Activated T-helper 17 cell treated with anti-CD3 and anti-CD28 coated beads, Interleukin-2, amount 50 U/mL, for 72 hours (primary cell): ENCODE data around the gene NMNAT3. TPM values are rescaled to one million over a fixed set of nuclear protein-coding genes. Genes with fewer than 3 reads are reported as not detected.
"Not testable (repeated sequence)": the region's sequence is repeated elsewhere in the genome, so short reads cannot be mapped to it uniquely, and the experiment has no call there.

Experiments used
- ATAC-seq: fragments of 150-1000 bp; cut with Tn5 transposase; replicated peaks from 2 replicates; pipeline ENCODE4 v1.10.0; 2021; ENCODE audit warnings: mild to moderate bottlenecking, moderate library complexity
- H3K27ac Mint-ChIP-seq: one replicate; pipeline ENCODE4 v1.8.0; 2022; ENCODE audit warnings: mixed read lengths
- H3K27me3 Mint-ChIP-seq: one replicate; pipeline ENCODE4 v1.8.0; 2022; ENCODE audit warnings: mixed read lengths
- H3K36me3 Mint-ChIP-seq: one replicate; pipeline ENCODE4 v1.8.0; 2022; ENCODE audit warnings: low read depth, mild to moderate bottlenecking, mixed read lengths
- H3K4me1 Mint-ChIP-seq: one replicate; pipeline ENCODE4 v1.8.0; 2022; ENCODE audit warnings: mixed read lengths
- H3K4me3 Mint-ChIP-seq: one replicate; pipeline ENCODE4 v1.8.0; 2022; ENCODE audit warnings: mild to moderate bottlenecking, mixed read lengths
- H3K9me3 Mint-ChIP-seq: one replicate; pipeline ENCODE4 v1.8.0; 2022; ENCODE audit warnings: mixed read lengths
- total RNA-seq, 2 donors: library from RNA; stranded (reverse); gene quantifications; one replicate each; pipeline ENCODE4 v1.2.3, GENCODE V29; 2022

NMNAT3 gene
- total RNA-seq, 2 donors from 2014 or later, result 0.76 to 2.9 TPM

- Mint-ChIP-seq H3K9me3 (no peaks in the 10 kb centered on the region), H3K27ac (no peak overlapping the region), H3K4me1 (no peaks in the 10 kb centered on the region), H3K27me3 (no peaks in the 10 kb centered on the region), H3K36me3 (no peaks in the 10 kb centered on the region), H3K4me3 (no peak overlapping the region)
- ATAC-seq, result no peak
Observed at GRCh38 chr3:139601191-139601961, 76.4 kb downstream of the NMNAT3 start.

DNA sequence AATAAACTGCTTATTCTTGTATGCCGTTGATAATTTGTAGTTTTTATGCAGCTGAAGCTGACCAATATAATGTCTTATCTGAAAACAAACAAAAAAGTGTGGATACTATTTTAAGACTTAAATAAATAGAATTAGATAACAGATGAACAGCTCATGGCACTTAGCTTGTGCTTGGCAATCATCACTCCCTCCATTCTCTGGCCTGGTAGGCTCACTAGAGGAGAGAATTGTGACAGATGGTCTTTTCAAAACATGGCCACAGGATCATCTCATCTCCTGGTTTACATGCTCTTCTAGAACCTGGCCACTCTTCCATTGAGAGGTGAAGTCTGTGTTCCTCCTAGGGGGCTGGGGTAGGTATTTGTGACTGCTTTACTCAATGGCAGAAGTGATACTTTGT is 79.8 kb downstream of the NMNAT3 start:
- Mint-ChIP-seq H3K27me3 (no peaks in the 10 kb centered on the region), H3K9me3 (no peaks in the 10 kb centered on the region), H3K4me3 (no peak overlapping the region), H3K4me1 (no peaks in the 10 kb centered on the region), H3K36me3 (no peaks in the 10 kb centered on the region), H3K27ac (no peak overlapping the region)
- ATAC-seq, result no peak

DNA sequence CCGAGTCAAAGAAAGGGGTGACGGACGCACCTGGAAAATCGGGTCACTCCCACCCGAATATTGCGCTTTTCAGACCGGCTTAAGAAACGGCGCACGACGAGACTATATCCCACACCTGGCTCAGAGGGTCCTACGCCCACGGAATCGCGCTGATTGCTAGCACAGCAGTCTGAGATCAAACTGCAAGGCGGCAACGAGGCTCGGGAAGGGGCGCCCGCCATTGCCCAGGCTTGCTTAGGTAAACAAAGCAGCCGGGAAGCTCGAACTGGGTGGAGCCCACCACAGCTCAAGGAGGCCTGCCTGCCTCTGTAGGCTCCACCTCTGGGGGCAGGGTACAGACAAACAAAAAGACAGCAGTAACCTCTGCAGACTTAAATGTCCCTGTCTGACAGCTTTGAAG is 86.6 kb downstream of the NMNAT3 start:
- H3K9me3 Mint-ChIP-seq, H3K36me3 Mint-ChIP-seq, H3K27ac Mint-ChIP-seq, ATAC-seq, H3K4me1 Mint-ChIP-seq, H3K27me3 Mint-ChIP-seq, H3K4me3 Mint-ChIP-seq: not testable (repeated sequence)

GRCh38 chr3:139588450-139588849 is 89.3 kb downstream of the NMNAT3 start:
- no peaks in the 10 kb centered on the region for H3K4me1 Mint-ChIP-seq
- no peaks in the 10 kb centered on the region for H3K36me3 Mint-ChIP-seq
- H3K27ac Mint-ChIP-seq, result no peak overlapping the region
- ATAC-seq, result no peak
- H3K27me3 Mint-ChIP-seq, result no peaks in the 10 kb centered on the region
- H3K4me3 Mint-ChIP-seq, result no peak overlapping the region
- no peaks in the 10 kb centered on the region for H3K9me3 Mint-ChIP-seq

- Mint-ChIP-seq H3K4me3 (no peak overlapping the region), H3K27me3 (no peaks in the 10 kb centered on the region), H3K4me1 (no peaks in the 10 kb centered on the region), H3K36me3 (no peaks in the 10 kb centered on the region), H3K9me3 (no peaks in the 10 kb centered on the region), H3K27ac (no peak overlapping the region)
- ATAC-seq, result no peak
Observed at GRCh38 chr3:139587797-139588196, 90.0 kb downstream of the NMNAT3 start.

- no peak overlapping the region for H3K4me3 Mint-ChIP-seq
- no peaks in the 10 kb centered on the region for H3K9me3 Mint-ChIP-seq
- H3K27ac Mint-ChIP-seq, result no peak overlapping the region
- H3K27me3 Mint-ChIP-seq, result no peaks in the 10 kb centered on the region
- H3K4me1 Mint-ChIP-seq, result no peaks in the 10 kb centered on the region
- no peaks in the 10 kb centered on the region for H3K36me3 Mint-ChIP-seq
- ATAC-seq, result no peak
Observed at GRCh38 chr3:139586420-139587017, 91.3 kb downstream of the NMNAT3 start.

DNA sequence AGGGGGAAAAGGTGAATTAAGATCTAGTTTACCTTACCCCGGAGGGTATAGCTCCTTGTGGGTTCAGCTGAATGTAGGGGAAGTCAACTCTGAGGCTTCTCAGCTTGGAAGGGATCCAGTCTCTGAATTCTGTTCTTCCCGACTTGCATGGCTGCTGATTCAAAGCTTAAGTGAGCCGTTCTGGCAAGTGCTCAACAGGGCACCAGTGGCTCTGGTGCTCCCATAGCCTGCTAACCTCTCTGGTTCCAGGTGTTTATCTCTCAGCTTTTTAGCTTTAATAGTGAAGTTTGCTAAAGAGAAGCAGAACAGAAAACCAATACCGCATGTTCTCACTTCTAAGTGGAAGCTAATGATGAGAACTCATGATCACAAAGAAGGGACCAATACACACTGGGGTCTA is 92.0 kb downstream of the NMNAT3 start:
- Mint-ChIP-seq H3K9me3 (no peaks in the 10 kb centered on the region), H3K27ac (no peak overlapping the region), H3K27me3 (no peaks in the 10 kb centered on the region), H3K4me3 (no peak overlapping the region), H3K4me1 (no peaks in the 10 kb centered on the region), H3K36me3 (no peaks in the 10 kb centered on the region)
- ATAC-seq, result no peak

- not testable (repeated sequence) for ATAC-seq, H3K27ac Mint-ChIP-seq, H3K36me3 Mint-ChIP-seq, H3K27me3 Mint-ChIP-seq, H3K9me3 Mint-ChIP-seq, H3K4me1 Mint-ChIP-seq, H3K4me3 Mint-ChIP-seq
Observed at GRCh38 chr3:139583651-139584050, 94.1 kb downstream of the NMNAT3 start.

GRCh38 chr3:139578783-139579182 is 99.0 kb downstream of the NMNAT3 start:
- Mint-ChIP-seq H3K4me3 (no peak overlapping the region), H3K36me3 (no peaks in the 10 kb centered on the region), H3K27ac (no peak overlapping the region), H3K4me1 (no peaks in the 10 kb centered on the region), H3K27me3 (peaks cover 3% of the 10 kb centered on the region), H3K9me3 (no peaks in the 10 kb centered on the region)
- no peak for ATAC-seq

- H3K4me3 Mint-ChIP-seq, result no peak overlapping the region
- H3K4me1 Mint-ChIP-seq, result no peaks in the 10 kb centered on the region
- ATAC-seq, result no peak
- no peaks in the 10 kb centered on the region for H3K36me3 Mint-ChIP-seq
- no peaks in the 10 kb centered on the region for H3K9me3 Mint-ChIP-seq
- no peak overlapping the region for H3K27ac Mint-ChIP-seq
- peaks cover 3% of the 10 kb centered on the region for H3K27me3 Mint-ChIP-seq
Observed at GRCh38 chr3:139577909-139578308, 99.9 kb downstream of the NMNAT3 start.

DNA sequence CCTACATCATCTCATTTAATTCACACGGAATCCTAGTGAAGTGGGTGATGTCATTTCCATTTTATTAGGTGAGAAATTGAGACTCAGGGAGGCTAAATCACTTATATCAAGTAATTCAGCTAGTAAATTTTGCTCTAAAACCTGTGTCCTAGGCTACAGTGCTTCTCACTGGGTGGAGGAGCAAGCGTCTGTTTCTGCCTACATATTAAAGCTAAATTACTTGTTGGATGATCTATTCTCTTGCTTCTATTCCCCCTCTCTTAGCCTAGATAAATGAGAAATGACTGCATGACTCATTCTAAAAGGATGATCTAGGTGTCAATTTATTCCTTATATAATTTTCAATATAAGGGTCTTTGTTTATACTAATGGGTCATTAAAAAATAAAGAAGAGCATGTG is 100.4 kb downstream of the NMNAT3 start:
- Mint-ChIP-seq H3K27ac (no peak overlapping the region), H3K27me3 (peaks cover 3% of the 10 kb centered on the region), H3K4me3 (no peak overlapping the region), H3K36me3 (no peaks in the 10 kb centered on the region), H3K9me3 (no peaks in the 10 kb centered on the region), H3K4me1 (no peaks in the 10 kb centered on the region)
- no peak for ATAC-seq

DNA sequence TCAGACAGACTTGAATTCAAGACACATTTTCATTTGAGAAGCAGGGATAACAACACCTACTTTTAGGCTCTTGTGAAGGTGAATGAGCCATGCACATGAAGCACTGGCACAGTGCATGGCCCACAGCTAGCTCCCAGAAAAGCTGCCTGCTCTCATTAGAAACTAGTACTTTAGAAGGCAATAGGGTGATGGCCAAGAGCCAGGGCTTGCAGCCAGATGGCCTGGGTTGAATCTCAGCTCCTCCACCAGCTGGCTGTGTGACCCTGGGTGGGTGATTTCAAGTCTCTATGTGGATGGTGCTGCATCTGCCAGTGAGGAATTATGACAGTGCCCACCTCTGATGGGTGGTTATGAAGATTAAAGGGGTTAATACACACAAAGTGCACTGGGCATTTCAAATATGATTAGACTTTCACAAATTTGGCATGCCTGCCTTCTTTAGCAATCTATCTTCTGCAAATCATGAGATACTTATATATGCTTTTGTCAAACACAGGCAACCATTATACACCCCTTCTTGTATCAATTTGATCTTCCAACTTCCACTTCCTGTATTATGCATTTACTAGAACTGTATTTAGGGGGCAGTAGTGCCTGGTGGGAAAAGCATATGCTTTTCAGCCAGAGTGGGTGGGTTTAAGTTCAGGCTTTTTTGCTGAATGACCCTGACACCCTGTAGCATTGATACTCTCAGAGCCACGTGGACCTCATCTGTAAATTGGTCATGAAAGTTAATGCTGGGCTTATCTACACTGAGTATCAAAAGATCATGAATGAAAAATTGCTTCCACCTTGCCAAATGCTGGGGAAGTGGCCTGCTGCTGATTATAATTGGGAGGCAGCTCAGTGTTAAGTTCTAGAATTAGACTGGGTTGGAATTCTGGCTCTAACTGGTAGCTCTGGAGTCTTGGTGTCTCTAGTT is 103.5 kb downstream of the NMNAT3 start:
- H3K36me3 Mint-ChIP-seq, result no peaks in the 10 kb centered on the region
- no peak overlapping the region for H3K27ac Mint-ChIP-seq
- H3K27me3 Mint-ChIP-seq, result peaks cover under 1% of the 10 kb centered on the region
- no peak for ATAC-seq
- no peaks in the 10 kb centered on the region for H3K4me1 Mint-ChIP-seq
- peaks cover 4% of the 10 kb centered on the region for H3K9me3 Mint-ChIP-seq
- no peak overlapping the region for H3K4me3 Mint-ChIP-seq

- Mint-ChIP-seq H3K4me1 (no peaks in the 10 kb centered on the region), H3K27ac (no peak overlapping the region), H3K4me3 (no peak overlapping the region), H3K36me3 (no peaks in the 10 kb centered on the region), H3K27me3 (no peaks in the 10 kb centered on the region), H3K9me3 (peaks cover 4% of the 10 kb centered on the region)
- ATAC-seq, result no peak
Observed at GRCh38 chr3:139572847-139573672, 104.7 kb downstream of the NMNAT3 start.

DNA sequence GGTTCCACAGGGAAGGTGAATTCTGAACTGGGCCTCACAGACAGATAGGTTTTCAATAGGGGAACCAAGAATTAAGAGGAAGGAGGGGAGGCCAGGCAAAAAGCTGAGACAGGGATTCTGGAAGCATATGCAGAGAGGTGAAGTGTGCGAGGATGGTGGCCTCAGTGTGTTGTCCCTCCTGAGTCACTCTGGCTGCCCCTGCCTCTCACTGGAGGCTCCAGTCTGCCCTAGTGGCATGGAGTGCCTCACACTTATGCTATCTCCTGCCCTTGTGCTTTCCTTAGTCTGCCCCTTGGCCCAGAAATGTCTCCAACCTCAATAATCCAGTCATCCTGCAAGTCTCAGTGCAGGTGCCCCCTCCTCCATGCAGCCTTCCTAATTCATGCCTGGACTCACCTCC is 106.1 kb downstream of the NMNAT3 start:
- ATAC-seq, result no peak
- no peaks in the 10 kb centered on the region for H3K36me3 Mint-ChIP-seq
- H3K27ac Mint-ChIP-seq, result no peak overlapping the region
- no peaks in the 10 kb centered on the region for H3K4me1 Mint-ChIP-seq
- H3K9me3 Mint-ChIP-seq, result peaks cover 4% of the 10 kb centered on the region
- H3K27me3 Mint-ChIP-seq, result no peaks in the 10 kb centered on the region
- no peak overlapping the region for H3K4me3 Mint-ChIP-seq
